K562 (cell line): Measurements from ENCODE around the gene CGGBP1. TPM values are rescaled to one million over a fixed set of nuclear protein-coding genes. Genes with fewer than 3 reads are reported as not detected.

Experiments
- ATAC-seq: fragments of 200-7000 bp; cut with Tn5 transposase; 3 replicates; pipeline ENCODE4 v1.9.1; 2020; ENCODE audit warnings: moderate library complexity
- BruUV-seq: library from RNA; stranded (reverse); fragments of 400-500 nt; replicated peaks from 2 replicates; lab custom pipeline; 2021; lab: Mats Ljungman, UMichigan
- CTCF ChIA-PET: fragments of 300-600 bp; formaldehyde crosslinking; extraction: SDS; loops from one replicate; lab custom pipeline; 2021; ENCODE audit warnings: low intra/inter-chr PET ratio; lab: Yijun Ruan, JAX
- POLR2A ChIA-PET: fragments of 300-600, 350-650 bp; sonication (Branson Sonifier 250); formaldehyde crosslinking; extraction: SDS; loops from one replicate; lab custom pipeline; 2021; ENCODE audit warnings: antibody characterized with exemption, inconsistent platforms; lab: Yijun Ruan, JAX
- DNase-seq, 4 experiments: peaks; one replicate each; pipeline versions ENCODE4 v3.0.0 to v3.0.0-alpha.2; 2011 to 2018; ENCODE audit warnings: low spot score in 3 of 4, mixed read lengths in 3 of 4; ENCODE audit errors: extremely low read depth in 1 of 4
- FAIRE-seq: peaks from 2 replicates; lab custom pipeline; 2011; peaks lifted over from hg19 to GRCh38; lab: Jason Lieb, UNC
- H2AFZ ChIP-seq: 2 replicates; pipeline ENCODE4 v1.6.0; 2011; ENCODE audit warnings: low read depth, low read length, control low read depth, inconsistent platforms
- H3K27ac ChIP-seq: fragments of 200-600 bp; 3 replicates; pipeline ENCODE4 v1.8.0; 2011; ENCODE audit warnings: low read depth, mild to moderate bottlenecking, control low read depth, inconsistent platforms, low read length, moderate library complexity, mixed read lengths; ENCODE audit errors: extremely low read depth
- H3K27me3 ChIP-seq, 2 experiments: fragments of 300-600 bp in 1 of 2; 2 replicates in 1 of 2; 3 replicates in 1 of 2; pipeline versions ENCODE4 v1.6.0 to v1.8.0; 2011; ENCODE audit warnings: inconsistent platforms in 2 of 2, low read length in 2 of 2, mild to moderate bottlenecking in 1 of 2, mixed read lengths in 1 of 2, moderate library complexity in 1 of 2; ENCODE audit not compliant: control insufficient read depth in 2 of 2, insufficient read depth in 2 of 2
- H3K36me3 ChIP-seq: fragments of 300-600 bp; 3 replicates; pipeline ENCODE4 v1.8.0; 2011; ENCODE audit warnings: mild to moderate bottlenecking, low read length, inconsistent platforms; ENCODE audit not compliant: control insufficient read depth, insufficient read depth
- H3K4me1 ChIP-seq, 2 experiments: fragments of 200-600 bp in 1 of 2; replicated peaks in 1 of 2; 2 replicates in 1 of 2; 3 replicates in 1 of 2; pipeline versions ENCODE4 v1.5.1 to v1.8.0; 2011; ENCODE audit warnings: inconsistent platforms in 2 of 2, low read length in 2 of 2, mild to moderate bottlenecking in 1 of 2, mixed read lengths in 1 of 2, moderate library complexity in 1 of 2; ENCODE audit not compliant: control insufficient read depth in 2 of 2, insufficient read depth in 2 of 2
- H3K4me2 ChIP-seq: 2 replicates; pipeline ENCODE4 v1.6.1; 2011; ENCODE audit warnings: low read length, control low read depth, inconsistent platforms, mixed read lengths; ENCODE audit not compliant: insufficient read depth
- H3K4me3 ChIP-seq: fragments of 200-600 bp; sonication (generic), shearing (Covaris generic); 2 replicates; pipeline ENCODE4 v1.5.1; 2016; ENCODE audit warnings: control low read depth, inconsistent platforms
- H3K79me2 ChIP-seq: fragments of 200-600 bp; 3 replicates; pipeline ENCODE4 v1.8.0; 2011; ENCODE audit warnings: low read length, inconsistent platforms; ENCODE audit not compliant: control insufficient read depth, insufficient read depth
- H3K9ac ChIP-seq, 2 experiments: 2 replicates each; pipeline versions ENCODE4 v1.6.0 to v1.6.1; 2011; ENCODE audit warnings: low read depth in 2 of 2, low read length in 2 of 2, control low read depth in 1 of 2, inconsistent platforms in 1 of 2, mild to moderate bottlenecking in 1 of 2, mixed read lengths in 1 of 2; ENCODE audit not compliant: insufficient read depth in 1 of 2
- H3K9me1 ChIP-seq: one replicate; pipeline ENCODE4 v1.6.0; 2011; ENCODE audit warnings: inconsistent platforms, mild to moderate bottlenecking, low read length, moderate library complexity; ENCODE audit not compliant: control insufficient read depth, insufficient read depth
- H3K9me3 ChIP-seq: replicated peaks from 2 replicates; pipeline ENCODE4 v1.5.1; 2011; ENCODE audit warnings: low read depth, low read length, inconsistent platforms; ENCODE audit not compliant: control insufficient read depth, insufficient read depth
- H4K20me1 ChIP-seq: replicated peaks from 2 replicates; pipeline ENCODE4 v1.6.1; 2011; ENCODE audit warnings: low read length, inconsistent platforms, mixed read lengths; ENCODE audit not compliant: control insufficient read depth, insufficient read depth
- BHLHE40 ChIP-seq: IDR thresholded peaks from 2 replicates; pipeline ENCODE4 v1.6.1; 2011; ENCODE audit warnings: low read length, improper control_type of control experiment
- FIP1L1 ChIP-seq: fragments of 200-400 bp; formaldehyde crosslinking; IDR thresholded peaks from 2 replicates; pipeline ENCODE4 v1.6.1; 2018; ENCODE audit warnings: mild to moderate bottlenecking, low read depth, low read length; ENCODE audit not compliant: poor library complexity, severe bottlenecking
- FOXJ2 ChIP-seq: fragments of 200-800 bp; sonication (Bioruptor generic); IDR thresholded peaks from 2 replicates; pipeline ENCODE4 v1.6.1; 2016; ENCODE audit warnings: missing genetic modification characterization, missing compliant biosample characterization
- KLF16 ChIP-seq: IDR thresholded peaks from 2 replicates; pipeline ENCODE4 v1.6.1; 2016; ENCODE audit warnings: antibody characterized with exemption
- MAFK ChIP-seq: IDR thresholded peaks from 2 replicates; pipeline ENCODE4 v1.6.1; 2011; ENCODE audit warnings: low read length, improper control_type of control experiment
- MLLT1 ChIP-seq, 2 experiments: fragments of 450-650 bp; IDR thresholded peaks; 2 replicates each; pipeline ENCODE4 v1.6.1; 2016
- MTA1 ChIP-seq: fragments of 450-650 bp; IDR thresholded peaks from 2 replicates; pipeline ENCODE4 v1.6.1; 2017; ENCODE audit warnings: borderline replicate concordance
- NCOA6 ChIP-seq: fragments of 450-650 bp; IDR thresholded peaks from 2 replicates; pipeline ENCODE4 v1.6.1; 2017; ENCODE audit warnings: mild to moderate bottlenecking
- NR4A1 ChIP-seq, 2 experiments: fragments of 250-450 bp in 1 of 2; fragments of 450-650 bp in 1 of 2; sonication (Bioruptor Pico) in 1 of 2; IDR thresholded peaks; 2 replicates each; pipeline versions ENCODE4 v1.4.0 to v1.6.1; 2016 to 2020; ENCODE audit warnings: mild to moderate bottlenecking in 2 of 2, missing compliant biosample characterization in 1 of 2, missing genetic modification characterization in 1 of 2, moderate library complexity in 1 of 2
- SAFB ChIP-seq: fragments of 200-400 bp; formaldehyde crosslinking; IDR thresholded peaks from 2 replicates; pipeline ENCODE4 v1.6.1; 2017; ENCODE audit warnings: low read depth, low read length, borderline replicate concordance
- ZNF165 ChIP-seq: fragments of 250-450 bp; sonication (Bioruptor Pico); IDR thresholded peaks from 2 replicates; pipeline ENCODE4 v1.4.0; 2020; ENCODE audit warnings: borderline replicate concordance
- ZNF764 ChIP-seq: fragments of 250-450 bp; sonication (Bioruptor Pico); IDR thresholded peaks from 2 replicates; pipeline ENCODE4 v1.4.0; 2020; ENCODE audit warnings: low read depth, mild to moderate bottlenecking, moderate library complexity
- WGBS: fragments of 100-300 bp; shearing (Covaris generic); methylation state at CpG from one replicate; pipeline ENCODE4 v1.1.6; 2016; ENCODE audit warnings: low coverage, mixed read lengths; ENCODE audit not compliant: insufficient coverage; ENCODE audit errors: missing lambda C conversion rate; 5-methylcytosine and 5-hydroxymethylcytosine counted together
- in situ Hi-C: fragments of 300-500 bp; cut with MboI; formaldehyde crosslinking; loops from 4 replicates; pipeline ENCODE4 v1.15.0; 2018; ENCODE audit warnings: inconsistent platforms, mixed read lengths
- intact Hi-C: fragments of 100-400 bp; cut with micrococcal nuclease; formaldehyde crosslinking; loops from 2 replicates; pipeline ENCODE4 v1.14.2; 2022
- polyA plus RNA-seq, 8 experiments: library from polyadenylated mRNA; depleted of rRNA in 4 of 8; stranded (reverse) in 5 of 8; unstranded in 3 of 8; fragments of >200 nt; fragmentation: Nextera tagmentation in 2 of 8; fragmentation: Illumina TruSeq in 1 of 8; extraction: Ambion mirVana in 2 of 8; extraction: Trizol in 1 of 8; gene quantifications; 2 replicates each; pipeline versions ENCODE4 v1.2.1 to v1.2.3, GENCODE V29; 2011 to 2014; ENCODE audit warnings: inconsistent platforms in 1 of 8, missing spikeins in 1 of 8
- total RNA-seq, 7 experiments: library from RNA; depleted of rRNA in 6 of 7; stranded (reverse); fragments of >200 nt in 6 of 7; fragmentation: Illumina TruSeq in 2 of 7; extraction: Trizol in 2 of 7; gene quantifications; 2 replicates each; pipeline versions ENCODE4 v1.2.1 to v1.2.3, GENCODE V29; 2011 to 2021; ENCODE audit warnings: low replicate concordance in 1 of 7

The CGGBP1 gene
- total and polyA plus RNA-seq, 9 of the 15 experiments (the other 6 are each of a cell fraction or from before 2014, with no cell fraction given) = 14.4 to 47.8 (median 37.8) TPM

GRCh38 chr3:88093266-88093665, 34.5 kb upstream of the CGGBP1 start:
- CTCF ChIA-PET = interaction anchor here (0.6 kb wide), 1 partner anchor 599 kb away, joined by 3 read pairs; no protein-coding TSS in a partner anchor
- DNase-seq = no peak
- H2AFZ ChIP-seq = no peak overlapping the region

GRCh38 chr3:88092270-88092669, 33.5 kb upstream of the CGGBP1 start:
- no peaks in the 10 kb centered on the region for H3K4me1 ChIP-seq
- H3K27me3 ChIP-seq = no peaks in the 10 kb centered on the region
- FAIRE-seq (no peak), ATAC-seq (no peak), DNase-seq (no peak)
- peaks cover 7% of the 10 kb centered on the region for H3K9me3 ChIP-seq
- H3K4me3 ChIP-seq = no peak overlapping the region
- intact Hi-C loops (no loop called here), in situ Hi-C loops (no loop called here)
- H2AFZ ChIP-seq = no peak overlapping the region
- H3K9me1 ChIP-seq = no peaks in the 10 kb centered on the region
- H3K4me2 ChIP-seq = no peak overlapping the region
- H3K9ac ChIP-seq = no peak overlapping the region
- no peak overlapping the region for H3K27ac ChIP-seq
- H3K79me2 ChIP-seq = peaks cover 12% of the 10 kb centered on the region; the same call in 1 of the 3 replicates
- TF ChIP-seq ZNF165 (CRISPR knock-in tag) (no peak), MTA1 (no peak), BHLHE40 (no peak), SAFB (no peak), KLF16 (no peak), MLLT1 (IDR thresholded peaks at IDR 0.05) (no peak), FOXJ2 (tag) (no peak), ZNF764 (CRISPR knock-in tag) (no peak)
- BruUV-seq = no TSS peak
- ChIA-PET POLR2A (no interaction called here), CTCF (no interaction called here)
- peaks cover 40% of the 10 kb centered on the region; the same call in 2 of the 3 replicates for H3K36me3 ChIP-seq
- no peaks in the 10 kb centered on the region for H4K20me1 ChIP-seq

More at GRCh38 chr3:88093266-88093665, 34.5 kb upstream of the CGGBP1 start:
- H3K9me1 ChIP-seq = no peaks in the 10 kb centered on the region
- no peak overlapping the region for H3K4me3 ChIP-seq
- in situ Hi-C loops (no loop called here), intact Hi-C loops (no loop called here)
- no peak overlapping the region for H3K9ac ChIP-seq
- no peaks in the 10 kb centered on the region for H3K27me3 ChIP-seq
- H3K4me2 ChIP-seq = no peak overlapping the region
- peaks cover 30% of the 10 kb centered on the region; the same call in 2 of the 3 replicates for H3K36me3 ChIP-seq
- BruUV-seq = no TSS peak
- no peaks in the 10 kb centered on the region for H4K20me1 ChIP-seq
- ATAC-seq (no peak), FAIRE-seq (no peak)
- POLR2A ChIA-PET = no interaction called here
- no peak for TF ChIP-seq NR4A1 (CRISPR knock-in tag; IDR thresholded peaks at IDR 0.05)
- no peak for TF ChIP-seq NR4A1 (tag; IDR thresholded peaks at IDR 0.05)
- no peak for TF ChIP-seq NCOA6
- no peak for TF ChIP-seq FIP1L1
- TF ChIP-seq MAFK = no peak
- no peak overlapping the region for H3K27ac ChIP-seq
- peaks cover 7% of the 10 kb centered on the region for H3K9me3 ChIP-seq
- peaks cover 12% of the 10 kb centered on the region; the same call in 1 of the 3 replicates for H3K79me2 ChIP-seq
- WGBS = 100% methylated on average over 1 of the region's 1 CpG
- no peaks in the 10 kb centered on the region for H3K4me1 ChIP-seq
